GM23248 (cell line): ENCODE measurements around the gene LIMS2.

Experiments
- EZH2 ChIP-seq: fragments of 200-600 bp; sonication (generic); IDR thresholded peaks from 2 replicates; pipeline ENCODE4 v1.6.1; 2018; ENCODE audit warnings: antibody characterized with exemption, mild to moderate bottlenecking; ENCODE audit not compliant: insufficient read depth, poor library complexity, severe bottlenecking
- EZH2phosphoT487 ChIP-seq: fragments of 200-600 bp; sonication (generic); IDR thresholded peaks from 2 replicates; pipeline ENCODE4 v1.6.1; 2018; ENCODE audit warnings: antibody characterized with exemption, moderate library complexity, mild to moderate bottlenecking, low read depth; ENCODE audit not compliant: insufficient read depth

DNA sequence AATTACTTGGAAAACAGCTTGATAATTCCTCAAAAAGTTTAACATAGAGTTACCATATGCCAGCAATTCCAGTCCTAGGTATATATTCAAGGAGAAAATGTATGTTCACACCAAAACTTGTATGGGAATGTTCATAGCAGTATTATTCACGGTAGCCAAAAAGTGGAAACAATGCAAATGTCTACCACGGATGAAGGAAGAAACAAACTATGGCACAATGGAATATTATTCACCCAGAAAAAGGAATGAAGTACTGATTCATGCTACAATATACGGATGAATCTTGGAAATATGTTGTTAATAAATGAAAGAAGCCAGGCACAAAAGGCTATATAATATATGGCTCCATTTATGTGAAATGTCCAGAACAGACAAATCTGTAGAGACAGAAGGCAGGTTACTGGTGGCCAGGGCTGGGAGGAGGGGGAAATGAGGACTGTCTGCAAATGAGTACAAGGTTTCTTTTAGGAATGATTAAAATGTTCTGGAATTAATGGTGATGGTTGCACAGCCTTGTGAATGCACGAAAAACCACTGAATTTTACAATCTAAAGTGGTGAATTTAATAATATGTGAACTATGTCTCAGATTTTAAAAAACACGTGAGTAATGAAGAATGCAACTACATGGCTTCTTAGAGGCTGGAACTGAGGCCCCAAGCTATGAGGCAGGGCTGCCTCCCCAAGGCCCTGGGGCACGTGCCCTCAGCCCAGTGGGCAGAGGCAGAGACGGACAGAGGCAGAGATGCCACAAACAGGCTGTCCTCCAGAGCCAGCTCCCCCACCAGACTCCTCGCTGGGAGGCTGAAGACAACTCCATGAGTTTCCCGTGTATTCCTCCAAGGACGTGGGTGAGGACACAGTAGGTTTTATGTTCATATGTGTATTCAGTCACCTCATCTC lies 5.0 kb downstream of the LIMS2 start:
- TF ChIP-seq EZH2 (no peak), EZH2phosphoT487 (no peak)
